Activated CD4-positive, alpha-beta T cell treated with anti-CD3 and anti-CD28 coated beads, Interleukin-10, Interleukin-2, amounts not matched to agents 100 ng/mL and 50 ng/mL, durations not matched to agents 16 hours and 8 hours (primary cell): ENCODE data around the gene KCNJ6.

ENCODE experiments used
- DNase-seq: peaks from one replicate; pipeline ENCODE4 v3.0.0-alpha.2; 2020

Gene KCNJ6

DNA sequence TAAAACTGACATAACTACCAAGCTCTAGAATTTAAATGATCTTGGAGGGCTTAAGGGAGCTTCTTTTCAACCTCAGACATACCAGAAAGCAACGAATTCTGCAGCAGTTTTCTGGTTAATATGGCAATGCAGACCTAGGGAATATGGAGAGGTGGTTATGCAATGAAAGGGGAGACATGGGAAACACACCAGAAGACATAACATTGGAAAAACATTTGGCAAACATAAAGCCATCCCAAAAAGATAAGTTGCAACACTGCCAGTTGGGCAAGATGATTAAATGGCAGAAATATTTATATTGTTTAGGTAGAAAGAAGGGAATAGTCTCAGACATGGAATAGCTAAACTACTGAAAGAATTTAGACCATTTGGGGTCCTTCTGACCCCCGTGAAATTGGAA, 104.5 kb downstream of the KCNJ6 start:
- DNase-seq: no peak

DNA sequence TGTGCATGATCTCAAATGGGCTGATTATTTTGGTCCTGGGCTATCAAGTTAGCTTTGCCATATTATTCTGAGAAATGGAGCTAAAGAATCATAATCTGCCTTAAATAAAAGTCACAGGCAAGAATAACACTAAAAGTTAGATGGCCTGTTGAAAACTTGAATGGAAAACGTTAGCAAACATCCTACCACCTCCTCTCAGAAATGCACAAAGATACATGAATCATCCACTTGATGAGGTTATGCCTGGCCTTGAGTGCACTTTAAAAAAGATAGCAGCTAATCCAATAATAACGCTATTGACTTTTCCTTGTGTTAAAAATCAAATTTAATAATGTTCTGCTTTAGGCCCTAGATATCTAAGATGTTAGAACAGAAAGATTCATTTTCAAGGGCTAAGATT, 108.0 kb downstream of the KCNJ6 start:
- no peak for DNase-seq

DNA sequence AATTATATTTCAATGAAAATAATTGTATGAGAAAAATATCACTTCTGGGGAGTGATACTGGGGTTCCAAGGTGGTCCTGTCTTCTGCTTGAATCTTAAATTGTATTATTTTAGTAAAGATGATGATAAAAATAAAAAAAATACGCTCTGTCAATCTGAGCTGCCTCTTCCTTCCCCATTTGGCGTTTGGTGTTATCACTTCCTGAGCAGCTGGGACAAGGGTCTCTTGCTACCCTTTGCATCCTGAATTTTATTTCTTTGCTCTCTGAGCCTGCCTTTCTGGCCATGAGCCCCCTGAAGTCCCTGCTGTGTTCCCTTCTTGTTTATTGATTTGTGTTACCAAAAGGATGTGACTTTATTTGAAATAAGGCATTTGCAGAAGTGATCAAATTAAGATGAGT, 111.0 kb downstream of the KCNJ6 start:
- DNase-seq: no peak

DNA sequence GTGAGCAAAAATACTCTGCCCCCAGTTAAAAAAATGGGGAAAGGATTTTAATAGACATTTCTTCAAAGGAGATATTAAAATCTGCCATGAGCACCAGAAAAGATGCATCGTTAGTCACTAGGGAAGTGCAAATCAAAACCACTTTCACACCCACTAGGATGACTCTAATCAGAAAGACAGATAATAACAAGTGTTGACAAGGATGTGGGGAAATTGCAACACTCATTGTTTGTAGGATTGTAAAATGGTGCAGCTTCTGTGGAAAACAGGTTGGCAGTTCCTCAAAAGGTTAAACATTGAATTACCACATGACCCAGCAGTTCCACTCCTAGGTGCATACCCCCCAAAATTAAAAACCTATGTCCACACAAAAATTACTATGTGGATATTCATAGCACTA, 112.3 kb downstream of the KCNJ6 start:
- no peak for DNase-seq

DNA sequence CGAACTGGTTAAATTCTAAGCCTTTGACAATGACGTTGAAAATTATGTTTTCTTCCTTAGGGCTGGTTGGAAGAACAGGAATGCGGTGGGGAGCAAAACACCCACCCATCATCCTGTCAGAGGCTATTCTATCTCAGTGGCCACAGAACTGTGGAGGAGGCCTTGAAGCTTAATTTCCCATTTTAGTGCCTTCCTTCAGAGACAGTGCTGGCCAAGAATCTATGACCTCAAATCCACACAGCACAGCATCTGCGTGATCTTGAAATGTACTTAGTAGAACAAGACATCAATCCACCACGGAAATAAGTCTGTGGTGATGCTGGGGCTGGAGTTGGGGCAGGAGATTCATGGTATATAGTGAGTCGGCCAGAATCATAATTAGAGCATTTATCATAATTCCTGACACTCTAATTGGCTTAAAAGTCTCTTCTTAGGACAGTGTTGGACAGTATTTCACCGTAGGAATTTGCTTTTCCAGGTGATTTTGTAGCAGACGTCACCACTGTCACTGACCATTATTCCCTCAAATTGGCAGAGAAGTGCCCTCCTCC, 113.1 kb downstream of the KCNJ6 start:
- DNase-seq: no peak

DNA sequence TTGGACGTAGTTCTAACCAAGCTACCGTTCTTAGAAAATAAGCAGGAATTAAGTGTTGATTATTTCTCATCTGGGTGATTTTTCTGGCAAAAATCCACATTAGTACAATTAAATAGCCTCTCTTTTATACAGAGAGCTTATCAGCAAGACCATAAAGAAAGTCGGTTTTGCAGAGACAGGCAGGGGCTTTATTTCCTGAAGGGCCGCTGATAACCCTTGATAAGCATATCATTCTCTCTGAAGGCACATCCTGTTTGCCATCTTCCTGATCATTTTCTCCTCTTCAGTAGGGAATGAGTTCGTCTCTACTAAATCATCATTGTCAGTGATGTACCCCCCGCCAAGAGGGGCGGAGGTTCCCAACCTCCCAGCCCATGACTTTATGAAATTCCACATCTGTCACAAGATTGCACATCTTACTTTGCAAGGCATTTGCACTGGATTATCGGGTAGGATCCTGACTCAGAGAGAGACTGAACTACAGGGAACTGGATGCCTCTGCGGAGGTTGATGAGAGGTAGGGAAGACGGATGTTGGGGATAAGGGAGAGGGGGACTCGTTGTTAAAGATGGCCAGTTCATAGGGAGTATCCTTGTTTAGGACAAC, 115.7 kb downstream of the KCNJ6 start:
- DNase-seq: no peak

DNA sequence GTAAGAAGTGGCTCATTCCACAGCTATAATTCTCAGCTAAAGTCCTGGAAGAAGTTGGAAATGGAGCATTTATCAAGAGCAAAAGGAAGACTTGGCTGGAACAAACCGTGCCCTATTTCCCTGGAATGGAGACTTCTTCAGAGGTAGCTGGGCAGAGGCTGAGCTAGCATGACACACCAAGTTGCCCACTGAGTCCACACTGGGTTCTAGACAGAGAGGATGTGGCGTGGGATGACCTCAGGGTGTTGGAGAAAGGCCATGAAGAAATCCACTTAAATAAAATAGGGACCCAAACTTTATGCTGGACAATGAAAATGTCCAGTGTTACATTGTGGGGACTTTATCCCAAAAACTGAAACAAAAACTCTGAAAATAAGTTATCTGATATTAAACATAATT, 116.2 kb downstream of the KCNJ6 start:
- no peak for DNase-seq

DNA sequence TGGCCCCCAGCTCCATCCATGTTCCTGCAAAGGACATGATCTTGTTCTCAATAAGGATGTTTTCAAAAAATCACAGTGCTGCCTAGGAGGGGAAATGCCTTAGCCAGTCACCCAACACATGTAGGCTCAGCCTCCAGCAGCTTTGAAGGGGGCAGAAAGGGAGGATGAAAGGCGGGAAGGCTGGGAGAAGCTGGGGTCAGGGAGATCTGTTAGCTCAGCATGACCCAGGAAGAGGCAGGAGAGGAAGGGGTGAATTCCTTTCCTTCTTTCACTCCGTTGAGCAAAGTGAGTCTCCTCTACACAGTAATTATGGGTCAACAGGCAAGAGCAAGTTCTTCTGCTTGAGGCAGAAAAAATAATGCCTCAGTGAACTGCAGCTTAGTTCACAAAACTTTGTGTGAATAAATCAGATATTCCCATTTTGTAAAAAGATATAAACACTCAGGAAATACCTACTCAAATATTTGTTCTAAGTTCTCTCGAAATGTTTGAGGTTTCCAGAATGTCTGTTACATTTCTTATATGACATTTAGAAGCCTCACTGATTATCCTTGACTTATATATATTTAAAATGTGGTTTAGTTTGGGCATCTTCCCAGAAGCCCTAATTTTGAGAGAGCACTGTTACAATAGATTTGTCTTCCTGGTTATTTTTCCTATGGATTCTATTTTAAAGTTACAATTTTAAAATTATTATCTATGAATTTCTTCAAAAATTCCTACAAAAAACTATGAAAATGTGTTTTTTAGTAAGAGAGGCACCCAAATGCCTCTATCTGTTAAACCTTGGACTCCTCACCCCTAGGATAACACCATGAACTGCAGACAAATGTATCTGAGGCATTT, 116.8 kb downstream of the KCNJ6 start:
- DNase-seq: no peak

DNA sequence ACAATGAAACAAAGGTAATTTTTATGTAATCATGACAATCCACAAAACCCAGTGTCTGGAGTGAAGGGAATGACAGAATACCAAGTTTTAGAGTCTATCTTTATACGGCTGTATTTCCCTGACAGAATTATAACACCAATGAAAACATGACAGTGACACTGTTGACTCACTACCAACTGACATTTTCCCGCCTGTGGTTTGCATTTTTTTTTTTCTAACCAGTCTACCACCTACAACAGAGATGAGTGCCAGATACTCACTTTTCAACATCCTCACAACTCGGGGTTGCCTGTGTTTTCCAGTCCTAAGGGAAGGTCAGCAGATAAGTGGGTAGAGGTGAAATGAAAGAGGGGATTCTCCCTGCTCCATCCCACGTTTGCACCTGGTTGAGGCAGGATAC, 118.9 kb downstream of the KCNJ6 start:
- DNase-seq: no peak

DNA sequence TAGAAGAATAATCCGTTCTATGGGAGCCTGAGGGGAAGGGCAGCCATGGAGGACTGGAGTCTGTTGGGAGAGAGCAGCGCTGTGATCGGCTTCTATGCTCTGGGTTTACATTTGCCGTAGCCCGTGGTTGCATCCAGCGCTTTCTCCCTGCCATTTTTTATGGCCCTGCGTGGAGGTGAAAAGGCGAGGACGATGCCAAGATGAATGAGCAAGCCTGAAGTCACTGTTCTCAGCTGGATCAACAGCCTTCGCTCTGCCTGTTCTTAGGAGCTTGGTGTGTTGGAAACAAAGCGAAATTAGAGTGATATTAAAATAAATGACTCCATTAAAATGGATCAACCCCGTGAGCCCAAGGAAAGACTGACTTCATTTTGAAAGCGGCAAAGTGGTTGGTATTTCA, 120.2 kb downstream of the KCNJ6 start:
- DNase-seq: no peak

DNA sequence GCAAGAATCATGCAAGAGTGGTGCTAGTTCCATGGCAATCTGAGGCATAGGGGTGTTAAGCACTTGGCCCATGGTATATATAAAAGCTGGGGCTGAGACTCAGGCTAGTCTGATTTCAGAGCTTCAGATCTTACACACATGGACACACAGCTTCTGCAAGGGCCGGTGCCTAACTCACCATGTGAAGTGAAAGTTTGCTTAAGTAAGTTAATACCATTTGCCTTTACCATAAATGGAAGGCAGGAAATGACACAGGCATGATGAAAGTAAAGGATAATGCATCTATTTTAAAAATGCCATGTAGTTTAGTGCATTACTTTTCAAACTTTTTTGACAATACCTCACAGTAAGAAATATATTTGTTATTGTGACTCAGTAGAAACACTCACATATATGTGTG, 122.6 kb downstream of the KCNJ6 start:
- no peak for DNase-seq

DNA sequence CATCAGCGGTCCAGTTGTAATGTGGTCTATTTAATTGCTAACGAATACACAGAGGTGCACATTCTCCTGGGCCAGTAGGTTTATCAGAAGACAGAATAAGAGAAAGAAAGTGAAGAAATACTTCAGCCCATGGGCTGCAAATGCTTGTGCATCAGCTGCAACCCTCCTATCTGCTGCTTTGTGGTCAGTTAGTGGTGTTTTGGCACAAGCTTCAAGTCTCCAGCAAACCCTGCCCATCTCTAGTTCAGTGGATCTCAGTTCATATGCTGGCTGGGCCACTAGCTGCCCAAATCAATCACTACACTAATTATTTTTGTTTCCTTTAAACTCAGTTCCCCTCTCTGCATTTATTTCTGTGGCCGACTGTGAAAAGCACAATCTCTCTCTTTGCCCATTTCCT, 124.2 kb downstream of the KCNJ6 start:
- no peak for DNase-seq

DNA sequence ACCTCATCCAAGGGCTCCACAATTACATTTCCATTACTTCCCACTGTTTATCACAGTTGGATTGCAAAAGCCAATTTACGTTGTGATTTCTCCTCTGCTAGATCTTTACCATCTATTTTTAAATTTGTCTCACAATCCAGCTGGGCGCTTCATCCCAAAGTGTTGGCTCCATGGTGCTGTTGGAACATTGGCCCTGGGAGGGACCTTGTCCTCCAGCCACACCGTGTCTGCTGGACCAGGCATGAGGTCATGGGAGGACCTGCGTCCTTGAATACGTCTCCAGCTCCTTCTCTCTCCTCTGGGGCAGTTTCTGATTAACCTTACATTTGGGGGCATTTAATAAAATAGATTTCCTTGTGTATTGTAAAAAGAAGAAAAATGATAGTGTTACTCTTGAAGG, 125.4 kb downstream of the KCNJ6 start:
- no peak for DNase-seq

DNA sequence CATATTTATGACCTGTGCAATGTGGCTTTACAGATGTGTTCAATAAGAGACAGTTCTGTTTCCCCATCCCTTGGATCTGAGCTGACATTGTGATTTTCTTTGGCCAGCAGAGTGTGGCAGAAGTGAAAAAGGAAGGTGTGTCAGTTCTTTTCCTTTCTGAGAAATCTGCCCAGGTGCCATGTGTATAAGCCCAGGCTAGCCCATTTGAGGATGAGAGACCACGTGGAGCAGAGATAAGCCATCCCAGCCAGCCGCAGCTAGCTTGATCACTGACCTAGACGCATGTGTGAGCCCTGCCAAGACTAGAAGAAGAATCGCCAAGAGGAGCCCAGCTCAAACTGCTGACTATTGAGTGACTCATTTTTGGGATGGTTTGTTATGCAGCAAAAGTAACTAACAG, 127.8 kb downstream of the KCNJ6 start:
- DNase-seq: no peak

DNA sequence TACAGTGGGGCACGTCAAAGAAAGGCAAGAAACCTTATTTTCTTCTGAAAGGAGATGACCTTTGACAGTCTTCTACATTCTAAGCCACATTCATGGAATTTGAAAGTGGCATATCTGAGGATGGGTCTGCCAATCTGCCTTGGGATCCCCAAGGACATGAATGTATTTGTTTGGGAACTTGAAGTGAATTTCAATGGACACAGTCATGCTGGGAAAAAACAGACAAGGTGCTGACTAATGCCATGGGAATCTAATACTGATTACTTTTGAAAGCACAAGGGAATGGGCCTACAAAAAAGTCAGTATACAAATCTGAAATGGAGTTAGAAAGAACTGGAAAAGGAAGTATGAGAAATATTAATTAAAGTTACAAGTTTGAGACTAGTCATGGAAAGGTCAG, 128.8 kb downstream of the KCNJ6 start:
- DNase-seq: no peak

DNA sequence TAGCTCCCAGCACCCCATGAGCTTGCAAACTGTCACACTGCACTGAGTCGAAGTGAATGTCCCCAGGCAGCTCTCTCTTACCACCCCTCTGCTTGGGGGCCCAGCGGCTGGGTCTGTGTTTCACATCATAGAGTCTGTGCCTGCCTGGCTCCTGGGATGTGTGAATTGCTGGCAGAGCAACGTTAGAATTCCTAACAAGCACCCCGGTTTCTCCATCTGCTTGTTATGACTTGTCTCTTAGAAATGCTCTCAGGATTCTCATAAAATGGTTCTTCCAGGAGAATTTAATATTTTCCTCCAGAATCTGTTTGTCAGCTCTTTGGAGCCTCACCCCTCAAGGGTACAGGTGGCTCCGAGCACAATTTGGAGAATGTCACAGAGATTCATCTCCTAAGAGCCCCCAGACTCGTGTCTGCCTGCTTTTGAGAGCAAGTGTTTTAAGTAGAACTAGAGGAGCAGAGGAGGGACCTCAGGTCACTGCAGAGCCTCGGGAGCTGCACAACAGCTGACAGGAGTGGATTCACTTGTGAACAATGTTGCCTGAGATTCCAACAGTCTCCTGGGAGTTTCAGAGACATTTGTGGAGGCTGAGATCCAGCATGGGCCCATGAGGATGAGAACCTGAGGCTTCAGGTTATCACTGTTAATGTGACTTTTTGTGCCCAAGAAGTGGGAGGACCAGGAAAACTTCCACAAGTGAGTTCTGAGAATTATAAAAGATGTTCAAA, 131.5 kb downstream of the KCNJ6 start:
- no peak for DNase-seq

DNA sequence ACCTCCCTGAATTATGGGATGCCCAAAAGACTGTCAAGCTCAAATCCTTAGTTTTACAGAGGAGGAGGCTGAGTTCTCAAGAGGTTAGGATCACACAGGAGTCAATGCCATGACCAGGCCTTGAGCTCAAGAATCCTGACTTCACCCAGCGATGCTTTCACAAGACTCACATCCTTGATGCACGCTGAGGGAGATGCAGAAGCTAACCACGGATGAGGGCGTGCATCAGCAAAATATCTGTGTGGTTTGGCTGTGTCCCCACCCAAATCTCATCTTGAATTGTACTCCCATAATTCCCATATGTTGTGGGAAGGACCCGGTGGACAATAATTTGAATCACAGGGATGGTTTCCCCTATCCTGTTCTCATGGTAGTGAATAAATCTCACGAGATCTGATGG, 133.2 kb downstream of the KCNJ6 start:
- no peak for DNase-seq

DNA sequence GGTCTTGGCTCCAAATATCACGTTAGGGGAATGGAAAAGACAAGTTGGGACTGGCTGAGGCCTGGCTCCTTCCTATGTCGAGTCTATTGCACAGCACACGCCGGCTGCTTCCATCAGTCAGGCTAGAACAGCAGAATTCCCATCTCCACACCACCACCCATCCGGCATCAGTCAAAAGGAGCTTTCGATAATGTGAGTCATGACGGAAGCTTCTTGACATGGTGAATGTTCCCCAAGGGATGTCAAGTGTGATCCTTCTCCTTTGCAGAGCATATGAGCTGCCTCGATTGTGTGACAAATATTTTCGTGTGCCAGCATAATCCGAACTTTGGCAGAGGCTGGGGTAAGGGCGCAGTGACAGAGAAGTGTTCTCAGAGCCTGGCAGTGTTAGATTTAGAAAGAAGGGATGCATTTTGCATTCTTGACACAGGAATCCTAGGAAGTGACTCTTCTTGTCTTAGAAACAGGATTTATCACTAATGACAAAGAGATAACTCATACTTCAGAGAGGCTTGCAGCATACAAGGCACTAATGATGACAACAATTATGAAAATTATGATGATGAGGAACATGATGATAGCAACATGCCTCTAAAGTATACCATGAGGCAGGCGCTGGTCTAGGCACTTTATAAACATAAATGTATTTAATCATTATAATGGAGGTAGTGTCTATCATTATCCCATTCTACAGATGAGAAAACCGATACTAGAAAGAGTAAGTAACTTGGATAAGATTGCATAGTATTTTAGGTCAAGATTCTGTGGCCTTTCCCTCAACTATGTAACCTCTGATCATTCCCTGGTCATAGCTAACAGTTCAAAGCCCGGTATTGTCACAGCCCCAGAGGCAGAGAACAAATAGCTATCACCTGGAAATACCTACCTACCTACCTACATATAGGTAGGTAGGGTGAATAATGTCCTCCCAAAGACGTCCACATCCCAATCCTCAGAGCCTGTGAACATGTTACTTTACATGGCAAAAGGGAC, 135.0 kb downstream of the KCNJ6 start:
- DNase-seq: no peak

DNA sequence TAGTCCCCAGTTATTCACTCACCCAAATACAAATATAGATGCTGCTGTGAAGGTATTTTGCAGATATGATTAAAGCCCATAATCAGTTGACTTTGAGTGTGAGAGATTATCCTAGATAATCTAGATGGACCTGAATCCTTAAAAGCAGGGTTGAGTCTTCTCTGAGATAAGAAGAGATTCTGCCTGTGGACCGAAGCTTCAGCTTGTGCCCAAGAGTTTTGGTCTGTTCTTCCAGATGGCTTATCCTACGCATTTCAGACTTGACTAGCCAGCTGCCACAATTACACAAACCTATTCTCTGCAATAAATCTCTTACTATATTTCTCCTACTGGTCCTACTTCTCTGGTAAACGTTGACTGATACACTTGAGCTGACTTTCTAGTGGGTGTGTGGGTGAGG, 145.1 kb downstream of the KCNJ6 start:
- DNase-seq: no peak

DNA sequence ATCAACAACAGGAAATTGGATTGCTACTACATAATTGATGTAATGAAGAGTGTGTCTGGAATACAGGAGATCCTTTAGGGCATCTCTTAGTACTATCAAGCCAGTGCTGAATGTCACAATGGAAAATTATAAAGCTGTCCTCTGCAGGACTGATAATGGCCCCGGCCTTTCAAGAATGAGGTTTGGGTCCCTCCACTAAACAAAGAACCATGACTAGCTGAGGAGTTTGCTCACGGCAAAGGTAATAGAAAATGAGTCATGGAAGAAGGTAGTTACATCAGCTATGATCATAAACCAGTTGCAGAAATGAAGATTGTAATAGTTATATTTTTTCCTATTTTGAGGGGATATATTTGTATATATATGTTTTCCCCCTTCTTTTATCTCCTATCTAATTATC, 145.8 kb downstream of the KCNJ6 start:
- DNase-seq: no peak

DNA sequence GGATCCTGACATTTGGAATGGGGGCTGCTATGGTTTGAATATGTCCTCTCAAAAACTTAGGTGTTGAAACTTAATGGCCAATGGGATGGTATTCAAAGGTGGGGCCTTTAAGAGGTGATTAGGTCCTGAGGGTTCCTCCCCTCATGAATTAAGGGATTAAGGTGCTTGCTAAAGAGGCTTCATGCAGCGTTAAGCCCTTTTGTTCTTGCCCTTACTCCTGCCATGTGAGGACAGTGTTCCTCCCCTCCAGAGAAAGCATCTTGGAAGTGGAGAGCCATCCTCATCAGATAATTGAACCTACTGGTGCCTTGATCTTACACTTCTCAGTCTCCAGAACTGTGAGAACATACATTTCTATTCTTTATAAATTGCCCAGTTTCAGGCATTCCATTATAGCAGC, 146.6 kb downstream of the KCNJ6 start:
- no peak for DNase-seq

DNA sequence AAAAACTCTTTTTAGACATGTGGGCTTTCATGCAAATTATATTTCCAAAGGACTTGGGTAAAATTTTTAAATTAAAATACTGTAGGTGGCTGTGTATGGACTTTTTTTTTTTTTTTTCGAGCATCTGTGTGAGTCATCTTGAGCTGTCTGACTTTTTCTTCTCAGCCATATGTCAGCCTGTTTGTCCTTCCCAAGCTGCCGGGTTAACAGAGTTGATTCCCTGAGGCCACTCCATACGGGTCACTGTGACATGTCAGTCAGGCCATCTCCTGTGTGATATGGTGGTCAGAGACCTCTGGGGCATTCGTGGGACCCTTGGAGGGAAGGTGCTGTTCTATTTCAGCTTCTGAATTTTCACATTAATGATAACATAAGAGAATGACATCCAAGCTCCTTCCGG, 148.3 kb downstream of the KCNJ6 start:
- DNase-seq: no peak

DNA sequence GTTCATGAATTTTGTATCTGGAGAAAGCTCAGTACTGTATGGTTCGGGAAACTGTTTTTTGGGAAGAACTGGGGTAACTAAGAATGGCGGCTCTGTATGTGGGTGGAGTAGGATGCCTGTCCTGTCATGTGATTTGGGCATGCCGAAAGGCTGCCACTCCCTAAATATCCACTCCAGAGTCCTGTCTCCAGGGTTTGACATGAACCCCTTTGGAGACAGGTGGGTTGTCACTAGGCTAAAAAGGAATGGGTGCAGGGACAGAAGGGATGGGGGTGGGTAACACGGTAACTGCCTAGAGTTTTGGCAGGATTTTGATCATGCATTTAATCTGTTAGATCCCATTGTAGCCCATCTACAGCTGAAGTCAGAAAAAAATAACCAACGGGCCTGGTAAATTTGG, 150.1 kb downstream of the KCNJ6 start:
- DNase-seq: no peak
